BLaER1 (cell line): ENCODE measurements around the gene TRIM38.

ENCODE experiments used
- H3K27ac ChIP-seq: shearing (Covaris generic); formaldehyde crosslinking; 2 replicates; pipeline ENCODE4 v1.8.1; 2022
- H3K27me3 ChIP-seq: shearing (Covaris generic); formaldehyde crosslinking; 2 replicates; pipeline ENCODE4 v1.8.1; 2022
- H3K36me3 ChIP-seq: shearing (Covaris generic); formaldehyde crosslinking; 2 replicates; pipeline ENCODE4 v1.8.1; 2022
- H3K4me1 ChIP-seq: shearing (Covaris generic); formaldehyde crosslinking; 2 replicates; pipeline ENCODE4 v1.8.1; 2022
- H3K4me2 ChIP-seq: shearing (Covaris generic); formaldehyde crosslinking; 2 replicates; pipeline ENCODE4 v1.8.1; 2022
- H3K4me3 ChIP-seq: shearing (Covaris generic); formaldehyde crosslinking; 2 replicates; pipeline ENCODE4 v1.8.1; 2022
- H3K9ac ChIP-seq: shearing (Covaris generic); formaldehyde crosslinking; 2 replicates; pipeline ENCODE4 v1.8.1; 2022
- H3K9me3 ChIP-seq: shearing (Covaris generic); formaldehyde crosslinking; 2 replicates; pipeline ENCODE4 v1.8.1; 2022
- H4K20me1 ChIP-seq: shearing (Covaris generic); formaldehyde crosslinking; 2 replicates; pipeline ENCODE4 v1.8.1; 2022
- Cebpa-rat ChIP-seq: shearing (Covaris generic); IDR thresholded peaks from 2 replicates; pipeline ENCODE4 v1.8.1; 2022

The TRIM38 gene

DNA sequence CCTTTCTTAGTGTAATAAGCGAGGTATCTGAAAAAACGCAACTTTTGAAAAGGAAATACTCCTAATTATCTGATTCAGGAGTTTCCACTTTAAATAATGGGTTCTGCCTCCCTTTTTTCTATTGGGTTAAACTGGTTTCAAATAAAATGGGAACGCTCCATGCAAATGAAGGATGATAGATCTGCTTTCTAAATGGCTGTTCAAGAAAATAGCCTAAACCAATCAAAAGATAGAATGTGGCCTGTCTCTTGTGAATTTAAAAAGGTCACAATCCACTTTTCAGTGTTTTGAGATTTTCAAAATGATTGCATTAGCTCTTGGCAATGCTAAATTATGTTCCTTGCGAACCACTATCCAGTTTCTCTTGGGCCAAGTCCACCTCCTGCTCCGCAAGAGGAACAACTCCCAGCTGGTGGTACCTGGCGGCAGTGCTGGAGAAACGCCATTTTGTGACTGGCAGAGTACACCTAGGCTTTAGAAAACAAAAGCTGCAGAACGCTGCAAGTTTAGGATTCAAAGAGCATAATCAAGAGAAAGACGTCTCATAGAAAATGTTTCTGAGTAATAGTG lies 56.7 kb downstream of the TRIM38 start:
- H3K36me3 ChIP-seq: no peaks in the 10 kb centered on the region
- peaks cover 30% of the 10 kb centered on the region for H3K9me3 ChIP-seq
- H4K20me1 ChIP-seq: no peaks in the 10 kb centered on the region
- H3K4me1 ChIP-seq: peaks cover 11% of the 10 kb centered on the region
- no peak for TF ChIP-seq Cebpa-rat
- H3K4me3 ChIP-seq: no peak overlapping the region
- H3K9ac ChIP-seq: no peak overlapping the region
- no peak overlapping the region for H3K4me2 ChIP-seq
- H3K27me3 ChIP-seq: no peaks in the 10 kb centered on the region
- no peak overlapping the region for H3K27ac ChIP-seq

DNA sequence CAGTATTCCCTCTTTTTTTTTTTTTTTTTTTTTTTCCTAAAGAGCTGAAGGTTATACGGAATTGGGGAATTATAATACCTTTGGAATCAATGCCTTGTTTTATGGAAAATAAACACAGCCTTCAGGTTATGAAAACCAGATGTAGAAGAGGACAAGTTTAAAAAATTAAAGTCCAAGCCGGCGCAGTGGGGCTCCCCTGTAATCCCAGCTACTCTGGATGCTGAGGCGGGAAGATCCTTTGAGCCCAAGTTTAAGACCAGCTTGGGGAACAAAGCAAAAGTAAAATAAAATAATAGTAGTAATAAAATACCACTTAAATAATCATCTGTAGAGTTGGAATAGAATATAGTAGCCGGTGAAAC lies 57.3 kb downstream of the TRIM38 start:
- peak overlapping the region; percentile 18; the same call in 1 of the 2 replicates for H3K4me2 ChIP-seq
- no peaks in the 10 kb centered on the region for H4K20me1 ChIP-seq
- H3K4me1 ChIP-seq: peaks cover 11% of the 10 kb centered on the region
- no peak for TF ChIP-seq Cebpa-rat
- peak overlapping the region; percentile 81 for H3K4me3 ChIP-seq
- peaks cover 30% of the 10 kb centered on the region for H3K9me3 ChIP-seq
- no peak overlapping the region for H3K27ac ChIP-seq
- no peak overlapping the region for H3K9ac ChIP-seq
- no peaks in the 10 kb centered on the region for H3K36me3 ChIP-seq
- no peaks in the 10 kb centered on the region for H3K27me3 ChIP-seq

DNA sequence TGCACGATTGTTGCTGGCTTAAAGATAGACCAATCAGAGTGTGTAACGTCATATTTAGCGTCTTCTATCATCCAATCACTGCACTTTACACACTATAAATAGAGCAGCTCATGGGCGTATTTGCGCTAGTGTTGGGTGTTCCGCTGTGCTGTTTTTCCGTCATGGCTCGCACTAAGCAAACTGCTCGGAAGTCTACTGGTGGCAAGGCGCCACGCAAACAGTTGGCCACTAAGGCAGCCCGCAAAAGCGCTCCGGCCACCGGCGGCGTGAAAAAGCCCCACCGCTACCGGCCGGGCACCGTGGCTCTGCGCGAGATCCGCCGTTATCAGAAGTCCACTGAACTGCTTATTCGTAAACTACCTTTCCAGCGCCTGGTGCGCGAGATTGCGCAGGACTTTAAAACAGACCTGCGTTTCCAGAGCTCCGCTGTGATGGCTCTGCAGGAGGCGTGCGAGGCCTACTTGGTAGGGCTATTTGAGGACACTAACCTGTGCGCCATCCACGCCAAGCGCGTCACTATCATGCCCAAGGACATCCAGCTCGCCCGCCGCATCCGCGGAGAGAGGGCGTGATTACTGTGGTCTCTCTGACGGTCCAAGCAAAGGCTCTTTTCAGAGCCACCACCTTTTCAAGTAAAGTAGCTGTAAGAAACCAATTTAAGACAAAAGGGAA lies 57.9 kb downstream of the TRIM38 start:
- Histone ChIP-seq H3K36me3 (no peaks in the 10 kb centered on the region), H3K4me3 (peak overlapping the region; percentile 81), H3K27me3 (no peaks in the 10 kb centered on the region), H3K9ac (peak overlapping the region; percentile 97), H4K20me1 (no peaks in the 10 kb centered on the region), H3K4me2 (peak overlapping the region; percentile 97), H3K4me1 (peaks cover 16% of the 10 kb centered on the region), H3K9me3 (peaks cover 30% of the 10 kb centered on the region), H3K27ac (peak overlapping the region; percentile 96)
- TF ChIP-seq Cebpa-rat: no peak

DNA sequence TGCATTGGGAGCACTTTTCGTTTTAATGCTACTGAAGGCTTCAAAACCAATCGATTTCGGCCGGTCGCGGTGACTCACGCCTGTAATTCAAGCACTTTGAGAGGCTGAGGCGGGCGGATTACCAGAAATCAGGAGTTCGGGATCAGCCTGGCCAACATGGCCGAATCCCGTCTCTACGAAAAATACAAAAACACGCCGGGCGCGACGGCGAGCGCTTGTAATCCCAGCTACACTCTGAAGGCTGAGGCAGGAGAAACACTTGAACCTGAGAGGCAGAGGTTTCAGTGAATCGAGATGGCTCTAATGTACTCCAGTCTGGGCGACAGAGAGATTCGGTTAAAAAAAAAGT lies 58.4 kb downstream of the TRIM38 start:
- H3K4me3 ChIP-seq: peak overlapping the region; percentile 81
- peaks cover 21% of the 10 kb centered on the region for H3K4me1 ChIP-seq
- peak overlapping the region; percentile 97 for H3K9ac ChIP-seq
- H4K20me1 ChIP-seq: no peaks in the 10 kb centered on the region
- H3K27me3 ChIP-seq: no peaks in the 10 kb centered on the region
- H3K36me3 ChIP-seq: no peaks in the 10 kb centered on the region
- no peak for TF ChIP-seq Cebpa-rat
- H3K27ac ChIP-seq: peak overlapping the region; percentile 96
- peak overlapping the region; percentile 97 for H3K4me2 ChIP-seq
- peaks cover 30% of the 10 kb centered on the region for H3K9me3 ChIP-seq

DNA sequence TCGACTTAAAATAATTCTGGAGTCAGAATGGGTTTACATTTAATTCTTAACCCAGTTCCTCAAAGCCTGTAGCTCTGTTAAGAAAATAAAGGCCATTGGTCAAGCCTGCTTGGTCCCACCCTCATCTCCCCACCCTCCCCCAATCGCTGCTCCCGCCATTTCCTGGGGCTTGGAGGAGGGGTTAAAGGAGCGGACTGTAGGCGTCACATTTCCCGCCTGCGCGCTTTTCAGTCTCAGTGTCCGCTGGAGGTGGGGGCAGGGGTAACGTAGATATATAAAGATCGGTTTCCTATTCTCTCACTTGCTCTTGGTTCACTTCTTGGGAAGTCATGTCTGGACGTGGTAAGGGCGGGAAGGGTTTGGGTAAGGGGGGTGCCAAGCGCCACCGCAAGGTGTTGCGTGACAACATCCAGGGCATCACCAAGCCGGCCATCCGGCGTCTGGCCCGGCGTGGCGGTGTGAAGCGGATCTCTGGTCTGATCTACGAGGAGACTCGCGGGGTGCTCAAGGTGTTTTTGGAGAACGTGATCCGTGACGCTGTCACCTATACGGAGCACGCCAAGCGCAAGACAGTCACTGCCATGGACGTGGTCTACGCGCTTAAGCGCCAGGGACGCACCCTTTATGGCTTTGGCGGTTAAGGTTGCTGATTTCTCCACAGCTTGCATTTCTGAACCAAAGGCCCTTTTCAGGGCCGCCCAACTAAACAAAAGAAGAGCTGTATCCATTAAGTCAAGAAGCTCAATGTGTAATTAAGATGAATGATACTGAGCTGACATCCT lies 58.9 kb downstream of the TRIM38 start:
- Histone ChIP-seq H3K4me2 (peak overlapping the region; percentile 97), H3K4me1 (peaks cover 22% of the 10 kb centered on the region), H3K9me3 (peaks cover 30% of the 10 kb centered on the region), H3K9ac (peak overlapping the region; percentile 97), H3K27me3 (no peaks in the 10 kb centered on the region), H3K36me3 (no peaks in the 10 kb centered on the region), H3K27ac (peak overlapping the region; percentile 96), H3K4me3 (peak overlapping the region; percentile 81), H4K20me1 (peaks cover under 1% of the 10 kb centered on the region; the same call in 1 of the 2 replicates)
- TF ChIP-seq Cebpa-rat: no peak

DNA sequence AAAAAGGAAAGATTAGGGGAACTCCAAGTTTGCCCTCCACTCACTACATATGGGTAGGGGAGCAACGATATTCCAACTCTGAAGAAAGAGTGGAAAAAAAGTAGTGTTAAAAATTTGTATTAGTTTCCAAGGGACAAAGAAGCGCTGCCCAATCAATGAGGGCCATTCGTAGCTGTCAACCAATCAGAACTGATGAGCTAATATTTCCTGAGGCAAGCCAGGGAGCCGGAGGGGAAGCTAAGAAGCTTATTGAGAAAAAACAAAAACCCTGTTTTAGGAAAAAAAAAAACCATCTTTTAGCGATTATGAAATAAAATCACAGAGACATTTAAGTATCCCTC lies 59.5 kb downstream of the TRIM38 start:
- H3K4me2 ChIP-seq: peak overlapping the region; percentile 97
- H3K9ac ChIP-seq: peak overlapping the region; percentile 97
- H3K4me3 ChIP-seq: peak overlapping the region; percentile 81
- no peak for TF ChIP-seq Cebpa-rat
- peaks cover 26% of the 10 kb centered on the region for H3K9me3 ChIP-seq
- H3K27me3 ChIP-seq: no peaks in the 10 kb centered on the region
- peaks cover 6% of the 10 kb centered on the region; the same call in 1 of the 2 replicates for H4K20me1 ChIP-seq
- no peaks in the 10 kb centered on the region for H3K36me3 ChIP-seq
- peak overlapping the region; percentile 96 for H3K27ac ChIP-seq
- H3K4me1 ChIP-seq: peaks cover 22% of the 10 kb centered on the region

DNA sequence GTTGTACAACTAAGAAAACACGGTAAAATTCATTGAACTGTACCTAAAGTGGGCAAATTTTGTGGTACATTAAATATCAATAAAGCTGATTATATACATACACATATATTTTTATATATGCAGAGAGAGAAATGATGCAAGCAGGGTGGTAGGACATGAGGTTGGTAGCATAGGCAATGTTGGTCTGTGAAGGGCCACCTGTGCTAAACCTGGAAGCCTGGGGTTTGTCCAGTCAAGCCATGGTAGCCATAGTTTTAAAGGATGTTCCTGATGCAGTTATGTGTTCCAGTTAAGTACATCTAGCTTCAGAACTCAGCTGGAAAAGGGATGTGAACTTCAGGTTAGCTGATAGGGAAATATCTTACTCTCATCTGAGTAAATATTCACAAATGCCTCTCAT lies 60.1 kb downstream of the TRIM38 start:
- no peak for TF ChIP-seq Cebpa-rat
- H4K20me1 ChIP-seq: peaks cover 6% of the 10 kb centered on the region; the same call in 1 of the 2 replicates
- H3K27me3 ChIP-seq: no peaks in the 10 kb centered on the region
- no peaks in the 10 kb centered on the region for H3K36me3 ChIP-seq
- H3K4me2 ChIP-seq: peak overlapping the region; percentile 97
- peaks cover 25% of the 10 kb centered on the region for H3K4me1 ChIP-seq
- peak overlapping the region; percentile 97; the same call in 1 of the 2 replicates for H3K9ac ChIP-seq
- H3K9me3 ChIP-seq: peaks cover 20% of the 10 kb centered on the region
- peak overlapping the region; percentile 96; the same call in 1 of the 2 replicates for H3K27ac ChIP-seq
- H3K4me3 ChIP-seq: no peak overlapping the region

DNA sequence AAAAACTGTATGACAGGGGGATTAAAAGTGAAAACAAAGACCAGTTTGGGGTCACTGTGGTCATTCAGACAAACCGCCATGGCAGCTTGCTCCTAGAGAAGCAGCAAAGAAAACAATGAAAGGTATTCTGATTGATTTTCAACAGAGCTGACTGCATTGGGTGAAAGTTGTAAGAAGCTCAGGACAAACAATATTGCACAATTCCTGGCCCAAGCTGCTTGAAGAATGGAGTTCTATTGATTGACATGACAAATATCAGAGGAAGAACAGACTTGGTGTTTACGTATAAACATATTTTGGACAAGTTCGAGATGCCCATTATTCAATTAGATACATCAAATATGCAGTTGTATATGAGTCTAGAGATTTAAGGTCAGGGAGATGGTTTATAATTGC lies 62.0 kb downstream of the TRIM38 start:
- no peak for TF ChIP-seq Cebpa-rat
- Histone ChIP-seq H4K20me1 (peaks cover 6% of the 10 kb centered on the region; the same call in 1 of the 2 replicates), H3K9ac (no peak overlapping the region), H3K9me3 (peaks cover 2% of the 10 kb centered on the region; the same call in 1 of the 2 replicates), H3K4me3 (no peak overlapping the region), H3K4me2 (no peak overlapping the region), H3K36me3 (no peaks in the 10 kb centered on the region), H3K27ac (peak overlapping the region; percentile 93; the same call in 1 of the 2 replicates), H3K4me1 (peaks cover 45% of the 10 kb centered on the region), H3K27me3 (no peaks in the 10 kb centered on the region)

DNA sequence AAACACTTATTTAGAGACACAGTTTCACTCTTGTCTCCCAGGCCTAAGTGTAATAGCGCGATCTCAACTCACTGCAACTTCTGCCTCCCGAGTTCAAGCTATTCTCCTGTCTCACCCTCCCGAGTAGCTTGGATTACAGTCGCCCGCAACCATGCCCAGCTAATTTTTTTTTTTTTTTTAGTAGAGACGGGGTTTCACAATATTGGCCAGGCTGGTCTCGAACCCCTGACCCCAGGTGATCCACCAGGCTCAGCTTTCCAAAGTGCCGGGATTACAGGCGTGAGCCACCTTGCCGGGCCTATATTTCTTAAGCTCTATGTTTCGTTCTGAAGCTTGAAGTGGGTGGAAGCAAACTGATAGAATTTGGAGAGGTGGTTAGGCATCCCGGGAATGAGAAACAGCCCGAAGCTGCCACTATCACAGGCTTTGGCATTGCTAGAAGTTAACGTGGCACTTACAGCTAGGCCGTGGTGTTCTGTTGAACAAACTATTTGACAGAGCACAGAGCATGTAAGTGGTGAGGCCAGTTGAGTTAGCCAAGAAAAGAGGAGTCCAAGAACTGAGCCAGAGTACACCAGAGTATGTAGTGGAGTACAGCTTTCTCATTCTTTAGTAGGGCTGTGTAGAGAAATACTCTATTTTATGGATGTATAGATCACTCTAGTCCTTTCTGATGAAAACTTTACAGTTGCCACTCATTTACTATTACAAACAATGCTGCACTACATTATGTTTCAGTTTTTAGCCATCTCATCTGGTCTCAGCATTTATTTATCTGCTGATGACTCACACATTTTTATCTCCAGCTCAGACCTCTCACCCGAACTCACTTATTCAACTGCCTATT lies 62.7 kb downstream of the TRIM38 start:
- Histone ChIP-seq H3K4me1 (peaks cover 51% of the 10 kb centered on the region), H3K4me2 (peak overlapping the region; percentile 82), H3K9me3 (no peaks in the 10 kb centered on the region), H3K4me3 (peak overlapping the region; percentile 76; the same call in 1 of the 2 replicates), H3K27me3 (no peaks in the 10 kb centered on the region), H3K27ac (peak overlapping the region; percentile 93), H4K20me1 (peaks cover 6% of the 10 kb centered on the region; the same call in 1 of the 2 replicates), H3K9ac (peak overlapping the region; percentile 95; the same call in 1 of the 2 replicates), H3K36me3 (no peaks in the 10 kb centered on the region)
- TF ChIP-seq Cebpa-rat: no peak
